Activated CD4-positive, alpha-beta T cell treated with anti-CD3 and anti-CD28 coated beads, Interleukin-2, Interleukin-4, amounts not matched to agents 100 ng/mL and 50 ng/mL, durations not matched to agents 16 hours and 8 hours (primary cell): ENCODE data around the gene LPO.

Experiments used
- DNase-seq: peaks from one replicate; pipeline ENCODE4 v3.0.0-alpha.2; 2020; ENCODE audit warnings: low spot score

The LPO gene

GRCh38 chr17:58317421-58318064 lies 79.2 kb downstream of the LPO start:
- peak; percentile 90 for DNase-seq

DNA sequence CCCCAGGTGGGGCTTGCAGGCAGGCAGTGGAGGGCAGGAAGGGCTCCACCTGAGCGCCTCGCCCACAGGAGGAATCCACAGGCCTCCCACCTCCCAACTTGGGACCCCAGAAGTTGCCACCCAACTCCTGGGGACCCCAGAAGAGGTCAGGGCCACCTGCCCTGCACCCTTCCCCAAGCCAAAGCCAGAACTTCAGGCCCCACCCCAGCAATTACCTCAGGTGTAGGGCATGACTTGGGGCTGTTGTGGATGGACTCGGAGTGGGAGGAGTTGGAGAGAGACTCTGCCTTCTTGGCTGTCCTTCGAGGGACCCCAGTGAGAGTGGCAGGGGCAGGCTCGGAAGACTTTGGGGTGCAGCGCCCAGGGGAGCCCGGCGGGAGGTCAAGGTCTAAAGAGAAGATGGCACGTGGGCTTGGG lies 79.7 kb downstream of the LPO start:
- DNase-seq = no peak
